Measurements from ENCODE around the gene IDUA.

- TF ChIP-seq GATA2 (IDR thresholded peaks at IDR 0.05; ENCODE audit: low read depth, low read length) (no peak), GATA3 (IDR thresholded peaks at IDR 0.05; ENCODE audit: low read depth, low read length) (no peak)
Observed at GRCh38 chr4:988726-989721, 2.2 kb downstream of the IDUA start.

Data from SH-SY5Y (cell line).